Esophagus (tissue), 2 donors: ENCODE data around the gene MAP7D1. TPM values are rescaled to one million over a fixed set of nuclear protein-coding genes. Genes with fewer than 3 reads are reported as not detected.
"Not testable (repeated sequence)": the region's sequence is repeated elsewhere in the genome, so short reads cannot be mapped to it uniquely, and the experiment has no call there.

ENCODE experiments used
- H3K27ac ChIP-seq, 2 donors: one replicate each; pipeline ENCODE4 v1.5.1; 2013; ENCODE audit warnings: low read depth in 2 of 2, mild to moderate bottlenecking in 2 of 2, inconsistent platforms in 1 of 2, low read length in 1 of 2, moderate library complexity in 1 of 2
- H3K27me3 ChIP-seq, 2 donors: one replicate each; pipeline ENCODE4 v1.6.1; 2013; ENCODE audit warnings: low read length in 2 of 2, control low read depth in 1 of 2, mild to moderate bottlenecking in 1 of 2; ENCODE audit not compliant: insufficient read depth in 2 of 2, control insufficient read depth in 1 of 2
- H3K36me3 ChIP-seq, 2 donors: one replicate each; pipeline ENCODE4 v1.6.1; 2013; ENCODE audit warnings: low read length in 1 of 2; ENCODE audit not compliant: control insufficient read depth in 2 of 2, insufficient read depth in 2 of 2
- H3K4me1 ChIP-seq, 2 donors: one replicate each; pipeline ENCODE4 v1.6.1; 2013; ENCODE audit warnings: low read length in 1 of 2; ENCODE audit not compliant: control insufficient read depth in 2 of 2, insufficient read depth in 2 of 2
- H3K4me3 ChIP-seq, 2 donors: one replicate each; pipeline ENCODE4 v1.5.1; 2013; ENCODE audit warnings: low read length in 2 of 2, mild to moderate bottlenecking in 2 of 2, low read depth in 1 of 2, moderate library complexity in 1 of 2
- H3K9me3 ChIP-seq, 2 donors: one replicate each; pipeline ENCODE4 v1.6.1; 2013; ENCODE audit warnings: mild to moderate bottlenecking in 2 of 2, low read depth in 1 of 2, low read length in 1 of 2, moderate library complexity in 1 of 2; ENCODE audit not compliant: control insufficient read depth in 2 of 2, insufficient read depth in 1 of 2
- WGBS, 2 donors: extraction: QIAGEN DNeasy Blood & Tissue Kit; methylation state at CpG; one replicate each; pipeline ENCODE4 v1.1.7; 2013; 5-methylcytosine and 5-hydroxymethylcytosine counted together
- polyA plus RNA-seq, 2 donors: library from polyadenylated mRNA; stranded (reverse); fragments of 200-250 nt; gene quantifications; one replicate each; pipeline ENCODE4 v1.2.3, GENCODE V29; 2013
- donor health status: healthy with polysubstance abuse.
- donor health status: Bipolar disorder and iron deficiency.

MAP7D1 gene
- polyA plus RNA-seq, 2 donors: 33.1 to 55.3 TPM

DNA sequence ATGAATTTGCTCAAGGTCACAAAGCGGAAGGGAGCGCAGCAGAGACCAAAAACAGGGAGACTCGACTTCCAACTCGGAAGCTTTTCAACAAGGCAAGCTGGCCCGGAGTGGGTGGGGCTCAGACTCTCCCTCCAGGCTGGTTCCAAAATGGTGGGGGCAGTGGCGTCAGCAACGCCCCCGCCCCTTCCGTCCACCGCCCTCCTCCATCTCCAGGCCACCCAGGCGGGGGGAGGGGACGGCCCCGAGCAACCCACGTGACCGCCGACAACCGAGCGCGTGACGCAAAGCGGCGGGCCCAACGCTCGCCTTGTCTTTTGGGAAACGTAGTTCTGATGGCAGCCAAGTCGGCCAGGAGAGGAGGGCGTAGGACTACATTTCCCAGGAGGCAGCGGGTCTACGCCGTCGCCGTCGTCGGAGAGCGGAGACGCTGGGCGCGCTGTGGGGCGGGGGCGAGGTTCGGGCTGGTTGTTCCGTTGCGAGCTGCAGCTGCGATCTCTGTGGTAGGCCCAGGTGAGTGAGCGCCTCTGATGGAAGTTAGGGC is 68.1 kb downstream of the MAP7D1 start, which contains the start of gene THRAP3:
TSS of gene THRAP3 (plus strand) at position 448 of the 541 bp plus-strand sequence. CDS start 58,121 bp downstream, outside the sequence.
- WGBS, 2 donors: 0 to 1% methylated on average over 43 to 45 of the region's 45 CpGs

DNA sequence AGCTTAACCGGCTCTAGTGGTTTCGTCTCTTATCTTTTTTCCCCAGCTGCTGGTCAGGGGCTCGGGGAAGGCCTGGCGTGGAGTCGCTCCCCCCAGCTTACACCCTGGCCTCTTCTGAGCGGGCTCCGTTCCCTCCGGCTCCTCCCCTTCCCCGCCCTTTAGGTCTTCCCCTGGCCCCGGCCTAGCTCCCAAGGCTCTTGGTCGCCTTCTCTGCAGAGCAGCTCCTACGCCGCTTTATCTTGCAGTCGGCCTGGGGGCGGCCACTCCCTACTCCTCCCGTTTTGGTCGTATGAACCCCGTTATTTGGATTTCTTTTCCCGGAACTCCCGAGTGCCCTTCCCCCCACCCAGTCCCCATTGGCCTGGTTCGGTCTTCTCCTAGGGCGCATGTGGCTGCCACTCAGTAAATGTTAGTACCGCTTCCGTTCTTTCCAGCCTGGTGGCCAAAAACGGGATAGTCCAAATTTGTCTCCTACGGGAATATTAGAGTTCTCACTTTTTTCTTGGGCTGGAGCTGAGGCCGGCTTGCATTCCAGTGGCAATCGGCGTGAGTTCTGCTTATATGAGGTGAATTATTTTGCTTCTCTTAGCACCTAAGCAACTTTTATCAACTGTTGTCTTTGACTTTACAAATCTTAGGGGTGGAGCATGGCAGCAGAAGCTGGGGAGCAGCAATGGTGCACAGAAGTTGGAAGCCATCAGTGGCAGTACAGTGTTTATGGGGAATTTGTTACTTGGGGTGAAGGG is 68.8 kb downstream of the MAP7D1 start:
- WGBS, 2 donors: 0 to 1% methylated on average over 29 of the region's 29 CpGs
- H3K4me1 ChIP-seq: no peaks in the 10 kb centered on the region
- H3K9me3 ChIP-seq: no peaks in the 10 kb centered on the region
- H3K4me3 ChIP-seq: peak overlapping the region; percentile 58 to 67
- peaks cover 0 to 4% of the 10 kb centered on the region in 2 donors for H3K36me3 ChIP-seq
- no peaks in the 10 kb centered on the region for H3K27me3 ChIP-seq
- H3K27ac ChIP-seq: peak overlapping the region; percentile 98 to 99

More for the DNA sequence above, 68.1 kb downstream of the MAP7D1 start, which contains the start of gene THRAP3:
- no peaks in the 10 kb centered on the region for H3K27me3 ChIP-seq
- H3K9me3 ChIP-seq: no peaks in the 10 kb centered on the region
- peaks cover 0 to 4% of the 10 kb centered on the region in 2 donors for H3K36me3 ChIP-seq
- no peaks in the 10 kb centered on the region for H3K4me1 ChIP-seq
- peak within 1 kb of the TSS; percentile 98 to 99 for H3K27ac ChIP-seq
- peak within 1 kb of the TSS; percentile 62 to 67 for H3K4me3 ChIP-seq

DNA sequence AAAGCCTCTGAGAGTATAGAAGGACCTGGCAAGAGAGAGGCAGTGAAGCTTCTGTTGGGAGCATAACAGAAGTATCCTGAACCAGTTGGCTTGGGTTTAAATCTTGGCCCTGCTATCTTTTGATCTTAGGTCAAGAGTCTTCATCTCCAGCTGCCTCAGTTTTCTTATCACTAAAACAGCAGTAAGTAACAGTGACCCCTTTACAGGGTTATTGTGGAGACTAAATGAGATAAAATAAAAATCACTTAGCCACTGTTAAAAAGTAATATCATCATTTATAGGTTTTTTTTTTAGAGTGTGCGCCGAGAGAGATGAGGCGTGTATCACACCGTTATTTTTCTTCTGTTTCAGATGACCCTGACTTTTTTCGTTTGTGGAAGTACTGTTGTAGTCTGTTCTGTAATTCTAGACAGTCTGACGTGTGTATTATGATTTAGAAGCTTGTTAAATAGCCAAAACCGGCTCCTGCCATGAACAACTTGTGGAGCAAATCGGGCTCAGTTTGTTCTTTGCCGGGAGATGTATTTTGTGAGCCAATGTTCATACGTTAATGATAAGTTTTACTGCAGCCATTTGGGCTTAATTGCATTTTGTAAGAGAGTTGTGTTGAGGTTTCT is 69.4 kb downstream of the MAP7D1 start:
- Histone ChIP-seq H3K9me3 (no peaks in the 10 kb centered on the region), H3K4me3 (peak overlapping the region; percentile 58 to 67), H3K36me3 (peaks cover 0 to 4% of the 10 kb centered on the region in 2 donors), H3K4me1 (no peaks in the 10 kb centered on the region), H3K27ac (peak overlapping the region; percentile 98 to 99), H3K27me3 (no peaks in the 10 kb centered on the region)
- 11 to 15% methylated on average over 10 of the region's 10 CpGs for WGBS, 2 donors

DNA sequence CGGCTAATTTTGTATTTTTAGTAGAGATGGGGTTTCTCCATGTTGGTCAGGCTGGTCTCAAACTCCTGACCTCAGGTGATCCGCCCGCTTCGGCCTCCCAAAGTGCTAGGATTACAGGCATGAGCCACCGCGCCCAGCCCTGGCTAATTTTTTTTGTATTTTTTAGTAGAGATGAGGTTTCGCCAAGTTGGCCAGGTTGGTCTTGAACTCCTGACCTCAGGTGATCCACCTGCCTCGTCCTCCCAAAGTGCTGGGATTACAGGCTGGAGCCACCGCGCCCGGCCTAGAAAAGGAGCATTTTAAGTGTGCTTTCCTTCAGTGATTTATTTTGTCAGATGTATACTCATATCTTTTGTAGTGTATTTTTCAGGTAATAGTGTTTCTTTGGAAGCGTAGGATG is 74.3 kb downstream of the MAP7D1 start:
- H3K36me3 ChIP-seq: not testable (repeated sequence)

More for the DNA sequence above, 74.3 kb downstream of the MAP7D1 start:
- not testable (repeated sequence) for H3K4me1 ChIP-seq, H3K27ac ChIP-seq, H3K27me3 ChIP-seq, H3K4me3 ChIP-seq, H3K9me3 ChIP-seq
- 94% methylated on average over 12 of the region's 12 CpGs for WGBS, 2 donors

Other genes starting within 250 kb of the MAP7D1 start
- 1 to 10 TPM; 2.6 to 3.2 TPM for gene AGO3, start 225.1 kb upstream of the MAP7D1 start, polyA plus RNA-seq
- gene TEKT2, start 72.1 kb upstream of the MAP7D1 start, polyA plus RNA-seq: under 1 TPM; 0.09 to 0.39 TPM
- gene ADPRS, start 67.3 kb upstream of the MAP7D1 start, polyA plus RNA-seq: 10 to 100 TPM; 28.2 to 40.3 TPM
- 1 to 10 TPM; 2.0 to 2.9 TPM for gene COL8A2, start 30.9 kb upstream of the MAP7D1 start, polyA plus RNA-seq
- gene TRAPPC3, start 6.7 kb upstream of the MAP7D1 start, polyA plus RNA-seq: 10 to 100 TPM; 38.2 to 77.1 TPM
- 10 to 100 TPM; 19.5 to 30.8 TPM for gene THRAP3, start 68.3 kb downstream of the MAP7D1 start, polyA plus RNA-seq
- 10 to 100 TPM in 1 of 2 donors, 1 to 10 TPM in 1; 3.9 to 15.6 TPM for gene SH3D21, start 150.2 kb downstream of the MAP7D1 start, polyA plus RNA-seq
- gene EVA1B, start 167.5 kb downstream of the MAP7D1 start, polyA plus RNA-seq: 1 to 10 TPM; 6.1 to 9.3 TPM
- 10 to 100 TPM; 33.9 to 34.5 TPM for gene STK40, start 229.8 kb downstream of the MAP7D1 start, polyA plus RNA-seq
- 10 to 100 TPM; 16.8 to 30.7 TPM for gene LSM10, start 241.7 kb downstream of the MAP7D1 start, polyA plus RNA-seq